NCI-H1417 (cell line): Measurements from ENCODE around the gene TM6SF1.
"Not testable (repeated sequence)": the region's sequence is repeated elsewhere in the genome, so short reads cannot be mapped to it uniquely, and the experiment has no call there.

ENCODE experiments used
- DNase-seq, 3 experiments: peaks; one replicate each; lab custom pipeline; 2025; lab: John Stamatoyannopoulos, UW

The TM6SF1 gene

DNA sequence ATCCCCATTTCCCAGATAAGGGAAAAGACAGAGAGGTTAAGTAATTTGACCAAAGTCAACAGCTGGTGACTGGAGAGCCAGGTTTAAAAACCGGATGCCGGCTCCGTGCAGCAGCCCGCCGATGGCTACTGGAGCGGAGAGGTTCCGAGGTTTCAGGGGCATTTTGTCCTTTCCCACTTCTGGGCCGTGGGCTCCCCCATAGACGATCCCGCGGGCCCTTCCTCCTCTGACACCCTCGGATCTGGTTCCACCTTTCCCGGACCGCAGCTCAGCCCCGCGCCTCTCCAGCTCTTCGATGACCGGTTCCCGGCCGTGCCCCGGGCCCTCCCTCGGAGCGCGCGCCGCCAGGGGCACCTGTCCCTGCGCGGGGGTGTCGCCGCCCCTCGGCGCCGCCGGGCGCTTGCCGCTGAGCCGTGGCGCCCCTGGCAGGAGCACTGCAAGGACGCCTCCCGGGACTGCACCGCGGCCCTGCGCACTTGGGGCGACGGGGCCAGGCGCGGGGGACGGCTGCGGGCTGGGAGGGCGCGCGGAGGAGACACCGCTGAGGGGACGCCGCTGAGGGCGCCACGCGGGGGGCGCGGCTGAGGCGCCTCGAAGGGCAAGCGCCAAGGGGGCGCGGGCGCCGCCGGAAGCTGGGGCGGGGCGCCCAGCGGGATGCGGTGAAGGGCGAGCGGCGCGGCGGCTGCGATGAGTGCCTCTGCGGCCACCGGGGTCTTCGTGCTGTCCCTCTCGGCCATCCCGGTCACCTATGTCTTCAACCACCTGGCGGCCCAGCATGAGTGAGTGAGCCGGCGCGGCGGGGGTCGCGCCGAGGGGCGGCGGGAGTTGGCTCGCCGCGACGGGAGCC is at the start of gene TM6SF1:
Gene TM6SF1 (plus strand): TSS at position 652 of the 847 bp plus-strand sequence. CDS start 36 bp downstream, at position 688.
- peak; percentile 4 to 78 (median 75) for DNase-seq

DNA sequence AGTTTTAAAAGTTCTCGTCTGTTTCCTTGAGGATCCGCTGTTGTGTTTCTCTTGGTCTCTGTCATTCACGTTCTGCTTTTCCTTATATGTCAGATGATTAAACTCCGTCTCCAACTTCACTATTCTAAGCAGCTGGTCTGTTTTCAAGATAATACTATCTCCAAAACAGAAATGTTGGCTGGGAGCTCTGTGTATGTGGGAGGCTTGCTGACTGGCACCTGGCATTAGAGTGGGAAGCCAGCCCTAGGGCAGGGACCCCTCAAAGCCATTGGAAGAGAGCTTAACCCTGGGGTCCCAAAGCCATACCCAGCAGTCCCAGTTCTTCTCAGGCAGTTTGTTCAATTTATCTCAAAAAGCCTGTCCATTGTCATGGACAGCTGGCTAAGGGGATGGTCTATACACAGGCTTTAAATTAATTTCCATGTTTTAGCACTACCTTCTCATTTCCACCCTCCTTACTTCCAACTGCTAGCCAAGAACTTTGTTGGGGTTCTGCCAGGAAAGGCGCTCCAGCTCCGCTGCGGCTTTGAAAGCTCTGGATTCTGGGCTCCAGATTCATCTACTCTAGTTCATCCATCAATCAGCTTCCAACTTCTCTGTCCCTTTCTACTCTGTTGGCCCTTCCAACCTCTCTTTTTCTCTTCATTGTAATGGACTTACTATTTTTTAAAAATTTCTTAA is 49.6 kb upstream of the TM6SF1 start:
- no peak for DNase-seq

DNA sequence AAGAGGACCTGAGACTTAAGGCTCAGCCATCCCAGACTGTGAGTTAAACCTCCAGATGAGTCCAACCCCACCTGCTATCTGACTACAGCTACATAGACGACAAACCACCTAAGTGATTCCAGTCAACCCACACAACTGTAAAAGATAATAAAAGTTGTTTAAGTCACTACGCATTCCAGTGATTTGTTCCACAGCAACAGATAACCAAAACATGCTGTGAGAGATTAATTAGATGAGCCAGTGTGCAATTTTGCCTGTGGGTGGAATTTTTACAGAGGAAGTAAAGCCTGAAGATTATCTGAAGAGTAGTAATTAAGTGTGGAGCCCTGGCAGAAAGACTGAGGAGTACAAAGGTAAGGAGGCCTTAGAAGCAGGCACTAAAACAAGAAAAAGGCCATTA is 45.8 kb upstream of the TM6SF1 start:
- DNase-seq = peak in 1 of 3 experiments; percentile 38

DNA sequence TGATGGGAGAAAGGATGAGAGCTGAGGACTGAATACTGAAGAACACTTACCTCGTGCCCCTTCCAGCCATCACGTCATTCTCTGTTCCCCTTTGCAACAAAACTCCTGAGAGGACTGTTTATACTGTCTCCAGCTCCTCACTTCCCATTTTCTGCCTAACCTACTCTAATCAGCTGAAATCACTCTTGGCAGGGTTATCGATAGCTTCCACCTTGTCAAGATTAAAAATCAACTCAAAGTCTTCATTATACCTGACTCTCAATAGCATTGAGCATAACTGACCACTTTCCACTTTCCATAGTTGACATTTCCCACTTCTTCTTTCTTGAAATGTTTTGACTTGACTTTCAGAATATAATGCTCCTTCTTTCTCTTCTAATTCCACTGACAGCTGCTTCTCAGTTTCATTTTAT is 44.7 kb upstream of the TM6SF1 start:
- DNase-seq = no peak

DNA sequence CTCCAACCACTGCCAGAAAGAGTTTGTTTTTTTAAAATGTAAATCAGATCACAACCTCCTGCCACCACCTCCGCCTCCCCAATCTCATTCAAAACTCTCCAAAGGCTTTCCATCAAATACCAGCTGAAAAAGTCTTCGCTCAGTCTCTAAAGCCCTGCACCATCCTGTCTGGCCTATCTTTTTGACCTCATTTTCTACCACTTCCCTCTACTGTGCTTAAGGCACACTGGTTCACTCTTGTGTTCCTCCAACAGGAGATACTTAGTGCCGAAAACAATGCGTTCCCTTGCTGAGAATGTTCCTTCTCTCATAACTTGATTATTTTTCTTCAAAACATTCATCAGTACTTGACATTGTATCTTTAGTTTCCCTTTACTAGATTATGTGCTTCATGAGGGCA is 43.9 kb upstream of the TM6SF1 start:
- DNase-seq = no peak

DNA sequence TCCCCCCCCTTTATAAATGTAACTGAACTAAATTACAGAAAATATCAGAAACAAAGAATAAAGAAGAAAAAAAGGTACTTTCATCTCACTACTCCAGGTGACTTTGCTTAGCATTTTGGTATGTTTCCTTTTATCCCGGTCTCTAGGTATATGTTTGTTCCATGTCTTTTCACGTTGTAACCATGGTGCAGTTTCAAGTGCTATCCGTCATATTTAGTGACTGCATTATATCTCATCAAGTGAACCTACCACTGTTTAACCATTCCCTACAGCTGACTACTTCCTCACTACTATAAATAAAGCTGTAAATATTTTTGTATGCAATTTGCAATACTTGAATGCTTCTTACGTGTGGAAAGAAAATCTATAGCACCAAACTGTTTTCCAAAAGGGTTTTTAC is 42.6 kb upstream of the TM6SF1 start:
- DNase-seq = peak in 2 of 3 experiments; percentile 0 to 70

DNA sequence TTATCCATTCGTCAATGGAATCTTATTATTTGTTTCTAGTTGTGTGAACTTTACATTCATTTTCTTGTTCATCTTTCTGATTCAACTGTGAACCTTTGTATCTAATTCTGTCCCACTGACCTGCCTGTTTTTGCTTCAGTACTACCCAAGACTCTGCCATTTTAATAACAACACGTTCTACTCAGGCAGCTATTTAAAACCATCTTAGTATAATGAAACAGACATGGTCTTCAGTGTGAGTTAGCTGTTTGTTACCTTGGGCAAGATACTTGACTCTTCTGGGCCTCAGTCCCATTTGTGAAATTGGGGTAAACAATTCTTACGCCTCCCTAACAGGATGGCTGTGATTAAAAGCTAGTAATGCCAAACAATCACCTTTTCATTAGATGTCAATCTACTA is 42.0 kb upstream of the TM6SF1 start:
- DNase-seq = peak in 1 of 3 experiments; percentile 29

DNA sequence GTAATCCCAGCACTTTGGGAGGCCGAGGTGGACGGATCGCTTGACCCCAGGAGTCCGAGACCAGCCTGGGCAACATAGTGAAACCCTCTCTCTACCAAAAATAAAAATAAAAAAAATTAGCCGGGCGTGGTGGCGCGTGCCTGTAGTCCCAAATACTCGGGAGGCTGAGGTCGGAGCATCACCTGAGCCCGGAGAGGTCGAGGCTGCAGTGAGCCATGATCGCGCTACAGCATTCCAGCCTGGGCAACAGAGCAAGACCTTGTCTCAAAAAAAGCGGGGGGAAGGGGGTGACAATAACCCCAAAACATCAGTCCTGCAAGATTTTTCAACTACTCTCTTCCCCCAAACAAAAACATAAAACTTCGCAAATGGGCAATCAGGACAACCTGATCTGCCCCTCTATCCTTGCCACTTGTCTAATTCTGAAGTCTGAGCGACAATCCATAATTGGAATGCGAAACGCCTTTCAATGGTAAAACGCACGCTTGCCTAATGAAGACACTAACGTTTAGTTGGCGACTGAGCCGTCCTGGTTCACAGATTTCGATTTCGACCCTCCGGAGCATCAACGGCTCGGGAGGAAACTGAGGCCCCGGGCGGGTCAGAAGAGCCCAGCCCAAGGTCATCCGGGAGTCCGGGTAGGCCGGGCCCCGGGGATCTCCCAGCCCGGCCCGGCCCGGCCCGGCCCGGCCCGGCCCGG is 41.3 kb upstream of the TM6SF1 start:
- DNase-seq = peak in 2 of 3 experiments; percentile 12 to 74

DNA sequence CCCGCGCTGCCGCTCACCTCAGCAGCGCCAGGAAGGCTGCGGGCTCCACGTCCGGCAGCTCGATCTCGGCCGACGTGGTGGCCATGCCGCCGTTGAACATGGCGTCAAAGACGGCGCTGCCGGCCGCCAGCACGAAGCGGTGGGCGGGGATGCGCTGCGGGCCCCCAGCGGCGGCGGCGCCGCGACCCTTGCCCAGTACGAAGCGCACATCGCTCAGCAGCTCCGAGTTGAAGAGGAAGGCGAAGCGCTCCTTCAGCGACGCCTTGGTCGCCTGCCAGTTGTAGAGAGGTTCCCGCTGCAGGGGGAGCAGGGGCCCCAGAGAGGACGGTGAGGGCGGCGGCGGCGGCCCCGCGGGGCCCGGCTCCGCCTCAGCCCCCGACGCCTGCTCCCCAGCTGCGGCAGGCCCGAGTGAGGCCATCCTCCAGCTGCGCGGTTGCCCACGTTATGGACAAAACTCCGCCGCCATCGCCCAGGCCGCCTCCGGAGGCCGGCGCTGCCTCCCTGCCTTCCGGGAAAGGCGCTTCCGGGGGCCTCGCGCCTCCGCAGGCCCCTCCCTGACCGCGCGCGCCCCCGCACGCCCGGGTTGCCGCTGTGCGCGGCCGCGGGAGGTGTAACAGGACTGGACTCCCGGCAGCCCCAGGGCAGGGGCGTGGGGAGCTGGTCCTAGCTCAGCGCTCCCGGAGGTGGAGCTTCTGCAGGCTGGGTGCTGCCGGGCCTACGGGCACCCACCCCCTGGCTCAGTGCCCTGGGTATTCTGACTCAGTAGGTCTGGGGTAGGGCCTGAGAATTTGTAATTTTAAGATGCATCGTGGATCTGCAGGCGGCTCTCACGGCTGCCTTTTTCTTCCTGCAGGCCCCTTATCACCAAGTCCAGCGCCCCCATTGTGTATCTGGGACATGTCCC is 40.5 kb upstream of the TM6SF1 start, which contains the start of gene BTBD1:
Gene BTBD1 (minus strand): TSS at position 519 of the 904 bp plus-strand sequence. CDS start 101 bp downstream, at position 418.
- DNase-seq = peak; percentile 78 to 96 (median 96)

DNA sequence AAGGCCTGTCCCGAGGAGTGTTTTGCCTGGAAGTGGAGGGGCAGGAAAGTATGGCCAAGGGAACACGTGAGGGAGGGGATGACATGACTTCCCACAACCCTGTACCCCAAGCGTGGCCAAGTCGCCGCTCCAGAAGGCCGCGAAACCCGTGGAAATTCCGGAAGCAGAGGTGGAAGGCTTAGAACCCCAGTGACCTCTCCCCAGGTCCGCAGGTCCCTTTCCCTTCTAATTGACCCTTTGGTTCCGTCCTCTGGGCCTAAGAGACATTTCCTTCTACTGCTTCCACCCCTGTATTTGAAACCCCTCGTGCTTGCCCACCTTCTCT is 39.8 kb upstream of the TM6SF1 start:
- peak in 1 of 3 experiments; percentile 42 for DNase-seq

DNA sequence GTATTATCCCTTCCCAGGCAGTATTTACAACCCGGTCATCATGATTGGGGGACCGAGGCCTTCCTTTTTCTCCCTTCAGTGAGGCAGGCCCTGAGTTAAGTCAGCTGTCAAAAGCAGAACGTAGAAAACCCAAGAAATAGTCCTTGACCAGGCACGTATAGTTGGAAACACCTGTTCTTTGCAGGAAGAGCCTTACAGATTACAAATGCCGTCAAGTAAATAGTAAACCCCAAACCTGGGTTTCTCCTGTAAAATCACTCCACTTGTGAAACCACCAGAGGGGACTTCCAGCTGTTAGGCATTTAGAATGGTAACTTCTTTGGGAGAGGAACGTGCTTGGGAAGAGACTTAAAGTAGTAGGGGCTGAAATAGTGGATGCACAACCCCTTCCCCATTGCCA is 39.4 kb upstream of the TM6SF1 start:
- no peak for DNase-seq

DNA sequence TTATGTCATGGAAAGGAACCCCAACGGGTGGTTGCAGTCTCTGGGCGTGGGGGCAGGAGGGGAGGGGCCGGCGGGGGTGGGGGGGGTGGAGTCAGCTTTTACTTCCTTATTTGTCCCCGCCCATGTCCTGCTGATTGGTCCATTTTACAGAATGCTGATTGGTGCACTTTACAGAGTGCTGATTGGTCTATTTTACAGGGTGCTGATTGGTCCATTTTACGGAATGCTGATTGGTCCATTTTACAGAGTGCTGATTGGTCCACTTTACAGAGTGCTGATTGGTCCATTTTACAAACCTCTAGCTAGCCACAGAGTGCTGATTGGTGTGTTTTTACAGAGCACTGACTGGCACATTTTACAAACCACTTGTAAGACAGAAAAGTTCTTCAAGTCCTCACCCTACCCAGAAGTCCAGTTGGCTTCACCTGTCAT is 38.2 kb upstream of the TM6SF1 start:
- DNase-seq = peak in 1 of 3 experiments; percentile 8

DNA sequence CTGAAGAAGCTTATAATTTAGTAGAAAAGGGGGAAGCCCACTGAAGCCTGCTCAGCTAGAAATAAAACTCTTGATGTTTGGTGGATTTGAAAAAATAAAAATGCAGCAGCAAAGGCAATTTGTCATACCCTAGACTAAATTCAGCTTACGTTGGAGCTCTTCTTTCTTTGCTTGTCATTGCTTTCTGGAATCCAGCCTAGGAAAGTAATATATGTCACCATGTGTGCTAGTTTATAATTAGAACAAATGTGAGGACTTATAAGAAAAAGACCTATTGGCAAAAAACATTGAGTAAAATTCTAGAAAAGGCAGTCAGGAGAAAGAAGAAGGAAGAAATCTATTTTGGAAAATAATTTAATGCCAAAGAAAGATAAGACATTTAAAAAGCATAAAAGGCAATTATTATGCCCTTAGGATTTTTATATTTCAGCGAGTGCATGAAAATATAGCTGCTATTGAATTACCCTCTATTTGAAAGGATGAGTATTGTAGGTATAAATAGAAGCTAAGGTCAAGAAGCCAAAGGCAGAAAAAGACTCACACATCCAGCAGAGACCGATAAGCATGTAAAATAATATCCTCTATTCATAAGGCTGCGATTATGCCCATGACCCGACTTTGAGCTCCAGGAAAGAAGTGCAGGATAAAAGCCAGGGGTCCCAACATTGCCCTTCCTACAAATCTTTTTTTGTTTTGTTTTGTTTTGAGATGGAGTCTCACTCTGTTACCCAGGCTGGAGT is 29.8 kb upstream of the TM6SF1 start:
- no peak for DNase-seq

DNA sequence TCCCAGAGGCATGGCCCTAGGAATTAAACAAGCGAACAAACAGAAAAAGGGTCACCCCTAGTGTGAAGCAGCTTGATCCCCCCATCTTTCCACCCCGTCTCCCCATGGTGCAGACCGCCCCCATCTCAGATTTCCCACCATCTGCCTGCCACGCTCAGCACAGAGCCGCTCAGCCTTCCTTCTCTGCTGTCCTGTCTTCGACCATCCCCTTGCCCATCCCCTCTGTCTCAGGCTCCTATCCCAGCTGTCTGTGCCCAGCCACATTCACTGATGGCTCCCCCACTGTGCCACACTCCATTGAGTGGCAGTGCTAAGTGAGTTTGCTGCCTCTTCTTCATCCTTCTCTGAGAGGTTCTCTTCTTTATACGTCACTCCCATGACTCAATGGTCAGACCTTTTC is 28.7 kb upstream of the TM6SF1 start:
- no peak for DNase-seq

DNA sequence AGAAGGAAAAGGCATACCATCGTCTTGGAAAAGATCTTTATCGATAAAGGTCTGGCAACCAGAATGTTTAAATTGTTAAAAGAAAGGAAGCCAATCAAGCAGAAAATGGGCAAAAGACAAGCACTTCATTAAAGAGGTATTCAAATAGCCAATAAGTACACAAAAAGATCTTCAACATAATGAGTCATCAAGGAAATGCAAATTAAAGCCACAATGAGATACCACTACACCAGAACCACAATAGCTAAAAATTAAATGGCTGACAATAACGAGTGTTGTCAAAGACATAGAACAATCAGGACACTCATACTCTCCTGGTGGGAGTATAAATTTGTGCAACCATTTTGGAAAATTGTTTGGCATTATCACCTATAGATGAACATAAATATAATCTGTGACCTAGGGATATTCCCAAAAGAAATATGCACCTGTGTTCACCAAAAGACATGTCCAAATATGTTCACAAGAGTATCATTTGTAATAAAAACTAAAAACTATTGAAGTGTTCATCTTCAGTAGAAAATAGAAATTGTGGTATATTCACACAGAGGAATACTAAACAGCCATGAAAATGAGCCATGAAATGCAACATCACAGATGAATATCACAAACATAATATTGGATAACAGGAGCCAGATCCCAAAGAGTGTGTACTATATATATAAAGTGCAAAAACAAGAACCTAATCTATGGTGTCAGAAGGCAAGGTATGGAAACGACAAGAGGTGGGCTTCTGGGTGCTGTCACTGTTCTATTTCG is 26.0 kb upstream of the TM6SF1 start:
- DNase-seq = no peak

DNA sequence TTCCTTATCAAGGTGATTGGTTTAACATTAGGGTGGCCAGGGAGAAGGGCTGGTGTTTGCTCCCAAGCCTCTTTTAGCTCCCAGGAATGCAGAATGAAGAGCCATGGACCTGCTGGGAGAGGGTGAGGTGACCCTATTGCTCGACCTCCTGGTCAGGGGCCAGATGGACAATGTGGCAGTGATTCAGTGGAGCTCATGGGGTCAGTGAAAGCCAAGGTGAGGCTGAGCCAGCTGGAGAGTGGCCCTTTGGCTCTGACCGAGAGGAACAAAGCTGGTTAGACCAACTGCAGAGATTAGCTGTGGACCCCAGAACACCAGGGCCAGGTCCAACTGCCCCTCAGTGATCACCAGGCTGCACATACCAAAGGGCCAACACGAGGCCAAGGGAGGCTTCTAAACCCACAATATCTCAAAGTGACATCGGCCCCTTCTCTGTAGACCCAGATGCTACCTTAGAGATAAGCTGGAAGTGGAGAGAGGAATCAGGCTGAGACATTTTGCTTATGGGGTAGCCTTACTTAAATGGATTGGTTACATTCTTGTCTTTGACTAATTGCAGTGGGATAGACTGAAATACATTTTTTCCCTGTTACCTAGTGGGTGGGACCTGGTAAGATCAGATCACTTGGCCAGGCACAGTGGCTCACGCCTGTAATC is 24.6 kb upstream of the TM6SF1 start:
- DNase-seq = no peak

DNA sequence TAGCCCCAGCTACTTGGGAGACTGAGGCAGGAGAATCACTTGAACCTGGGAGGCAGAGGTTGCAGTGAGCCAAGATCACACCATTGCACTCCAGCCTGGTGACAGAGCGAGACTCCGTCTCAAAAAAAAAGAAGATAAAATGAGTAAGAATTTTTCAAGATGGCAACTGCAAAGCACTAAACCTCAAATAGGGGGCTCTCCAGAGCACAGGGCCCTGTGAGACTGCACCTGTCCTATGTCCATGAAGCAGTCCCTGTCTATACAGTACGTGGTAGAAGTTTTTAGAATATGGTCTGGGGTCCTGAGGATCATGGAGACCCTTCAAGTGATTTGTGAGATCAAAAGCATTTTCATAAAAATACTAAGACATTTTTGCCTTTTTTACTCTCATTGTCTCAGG is 22.0 kb upstream of the TM6SF1 start:
- not testable (repeated sequence) for DNase-seq

DNA sequence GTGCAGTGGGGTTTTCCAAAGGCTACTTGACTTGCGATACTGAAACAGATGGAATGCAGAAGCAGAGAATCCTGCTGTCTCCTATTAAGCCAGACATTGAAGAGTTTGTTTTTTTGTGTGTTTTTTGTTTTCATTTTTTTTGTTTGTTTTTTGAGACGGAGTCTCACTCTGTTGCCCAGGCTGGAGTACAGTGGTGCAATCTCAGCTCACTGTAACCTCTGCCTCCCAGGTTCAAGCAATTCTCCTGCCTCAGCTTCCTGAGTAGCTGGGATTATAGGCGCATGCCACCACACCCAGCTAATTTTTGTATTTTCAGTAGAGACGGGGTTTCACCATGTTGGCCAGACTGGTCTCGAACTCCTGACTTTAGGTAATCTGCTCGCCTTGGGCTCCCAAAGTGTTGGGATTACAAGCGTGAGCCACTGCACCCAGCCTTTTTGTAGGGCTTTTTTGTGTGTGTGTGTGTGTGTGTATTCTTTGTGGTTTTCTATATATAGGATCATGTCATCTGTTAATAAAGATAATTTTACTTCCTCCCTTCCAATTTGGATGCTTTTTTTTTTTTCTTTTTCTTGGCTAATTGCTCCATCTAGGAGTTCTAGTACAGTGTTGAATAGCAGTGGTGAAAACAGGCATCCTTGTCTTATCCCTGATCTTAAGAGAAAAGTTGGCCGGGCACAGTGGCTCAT is 21.4 kb upstream of the TM6SF1 start:
- not testable (repeated sequence) for DNase-seq

DNA sequence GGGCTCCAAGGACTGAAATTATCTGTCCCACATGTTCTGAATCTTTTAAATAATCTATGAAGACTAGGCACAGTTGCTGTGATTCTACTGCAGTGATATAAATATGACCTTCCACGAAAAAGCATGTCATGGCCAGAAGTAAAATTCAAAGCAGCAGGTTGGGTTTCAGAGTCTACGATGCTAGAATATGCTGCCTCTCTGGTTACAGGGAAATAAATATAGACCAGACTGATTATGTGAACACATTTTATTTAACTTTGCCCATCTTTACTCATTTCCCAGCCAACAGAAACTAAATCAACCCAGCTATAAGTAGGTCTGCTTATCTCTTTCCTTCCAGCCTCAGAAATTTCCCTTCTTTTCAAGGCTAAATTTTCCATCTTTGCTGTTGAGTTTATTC is 19.9 kb upstream of the TM6SF1 start:
- DNase-seq = no peak
